ENCODE measurements around the gene MAPK12. TPM values are rescaled to one million over a fixed set of nuclear protein-coding genes. Genes with fewer than 3 reads are reported as not detected.
A peak's percentile ranks its signal among the peaks of the same experiment; 100 is the strongest.

The MAPK12 gene
- total RNA-seq, 1 experiment from 2014 or later: 86.7 TPM

DNA sequence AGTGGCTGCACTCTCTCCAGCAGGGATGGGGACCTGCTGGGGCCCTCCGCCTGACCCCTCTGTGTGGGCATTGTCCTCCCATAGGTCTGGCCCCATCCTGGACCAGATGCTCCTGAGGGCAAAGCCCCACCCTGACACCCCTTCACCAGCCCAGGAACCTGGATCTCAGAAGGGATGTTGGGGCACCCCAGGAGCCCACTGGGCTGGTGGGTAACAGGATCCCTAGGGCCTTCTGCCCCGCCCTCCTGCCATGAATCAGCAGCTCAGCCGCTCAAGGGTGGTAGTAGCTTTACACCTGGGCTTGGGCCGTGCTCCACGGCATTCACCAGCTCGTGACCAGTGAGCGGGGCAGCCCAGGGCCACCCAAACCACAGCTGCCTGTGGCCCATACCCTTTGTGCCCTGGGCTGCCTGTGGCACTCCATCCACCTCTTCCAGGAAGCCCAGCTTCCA, 1.0 kb upstream of the MAPK12 start:
- DNase-seq (ENCODE audit: low read depth, low spot score) (no peak), ATAC-seq (peak; percentile 60)
- Histone ChIP-seq H3K9me3 (ENCODE audit: control insufficient read depth in 1 of 2, insufficient read depth in 1 of 2, low read depth in 1 of 2, low read length in 2 of 2) (no peaks in the 10 kb centered on the region), H3K36me3 (ENCODE audit: control insufficient read depth in 1 of 2, insufficient read depth in 2 of 2, low read length in 2 of 2) (peaks cover 0 to 1% of the 10 kb centered on the region in 2 experiments; a peak in 1 of 4 replicates), H3K4me1 (ENCODE audit: control insufficient read depth in 1 of 2, insufficient read depth in 2 of 2, low read length in 2 of 2) (peaks cover 19 to 32% of the 10 kb centered on the region in 2 experiments), H3K4me3 (replicated peaks in 1 of 2; ENCODE audit: low read depth in 1 of 2, low read length in 2 of 2) (peak overlapping the region; percentile 28 to 90), H3K79me2 (ENCODE audit: insufficient read depth, low read length) (peaks cover 28% of the 10 kb centered on the region), H4K20me1 (ENCODE audit: insufficient read depth) (no peaks in the 10 kb centered on the region), H3K9ac (ENCODE audit: low read length) (peak overlapping the region; percentile 94), H3K4me2 (ENCODE audit: low read length) (peak overlapping the region; percentile 95), H3K9me2 (ENCODE audit: insufficient read depth) (no peaks in the 10 kb centered on the region), H3K27me3 (ENCODE audit: insufficient read depth, low read length) (no peaks in the 10 kb centered on the region), H2AFZ (ENCODE audit: low read depth, low read length, poor library complexity, severe bottlenecking) (no peak overlapping the region), H3K27ac (ENCODE audit: low read depth, low read length) (peak overlapping the region; percentile 83)
- ChIA-PET CTCF (interaction anchor here (0.8 to 1.4 kb wide), 2 partner anchors 11 to 80 kb away, joined by 4 to 7 read pairs; partner anchors contain the start of gene HDAC10), RAD21 (ENCODE audit: low non-redundant PET in 1 of 2, low total read pairs in 2 of 2, uncharacterized antibody in 2 of 2, unreplicated experiment in 2 of 2) (interaction anchor here in 1 of 2 experiments (1.5 kb wide), 1 partner anchor 80 kb away, joined by 4 read pairs; no protein-coding TSS in a partner anchor), POLR2A (interaction anchor here (0.6 to 1.2 kb wide), 2 partner anchors 9 to 10 kb away, joined by 4 read pairs; no protein-coding TSS in a partner anchor)
- TF ChIP-seq JUND (IDR thresholded peaks at IDR 0.05) (no peak), POLR2A (IDR thresholded peaks at IDR 0.05; ENCODE audit: borderline replicate concordance, extremely low read depth, insufficient read depth, insufficient read length) (no peak), ZFX (IDR thresholded peaks at IDR 0.05) (0 out of 2 replicates have a peak, but pooled peaks have one; percentile 31), EZH2 (IDR thresholded peaks at IDR 0.05) (no peak), YY1 (IDR thresholded peaks at IDR 0.05; ENCODE audit: extremely low read depth, insufficient replicate concordance, low read depth, low read length) (no peak), POLR2AphosphoS5 (IDR thresholded peaks at IDR 0.05; ENCODE audit: low read depth, low read length) (peak; percentile 48; the same call in 1 of the 2 replicates)
- TF ChIP-seq, protein P1, sequence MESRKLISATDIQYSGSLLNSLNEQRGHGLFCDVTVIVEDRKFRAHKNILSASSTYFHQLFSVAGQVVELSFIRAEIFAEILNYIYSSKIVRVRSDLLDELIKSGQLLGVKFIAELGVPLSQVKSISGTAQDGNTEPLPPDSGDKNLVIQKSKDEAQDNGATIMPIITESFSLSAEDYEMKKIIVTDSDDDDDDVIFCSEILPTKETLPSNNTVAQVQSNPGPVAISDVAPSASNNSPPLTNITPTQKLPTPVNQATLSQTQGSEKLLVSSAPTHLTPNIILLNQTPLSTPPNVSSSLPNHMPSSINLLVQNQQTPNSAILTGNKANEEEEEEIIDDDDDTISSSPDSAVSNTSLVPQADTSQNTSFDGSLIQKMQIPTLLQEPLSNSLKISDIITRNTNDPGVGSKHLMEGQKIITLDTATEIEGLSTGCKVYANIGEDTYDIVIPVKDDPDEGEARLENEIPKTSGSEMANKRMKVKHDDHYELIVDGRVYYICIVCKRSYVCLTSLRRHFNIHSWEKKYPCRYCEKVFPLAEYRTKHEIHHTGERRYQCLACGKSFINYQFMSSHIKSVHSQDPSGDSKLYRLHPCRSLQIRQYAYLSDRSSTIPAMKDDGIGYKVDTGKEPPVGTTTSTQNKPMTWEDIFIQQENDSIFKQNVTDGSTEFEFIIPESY (IDR thresholded peaks at IDR 0.05; ENCODE audit: extremely low read depth, insufficient replicate concordance, low read length): no peak
- TF ChIP-seq, protein P2, sequence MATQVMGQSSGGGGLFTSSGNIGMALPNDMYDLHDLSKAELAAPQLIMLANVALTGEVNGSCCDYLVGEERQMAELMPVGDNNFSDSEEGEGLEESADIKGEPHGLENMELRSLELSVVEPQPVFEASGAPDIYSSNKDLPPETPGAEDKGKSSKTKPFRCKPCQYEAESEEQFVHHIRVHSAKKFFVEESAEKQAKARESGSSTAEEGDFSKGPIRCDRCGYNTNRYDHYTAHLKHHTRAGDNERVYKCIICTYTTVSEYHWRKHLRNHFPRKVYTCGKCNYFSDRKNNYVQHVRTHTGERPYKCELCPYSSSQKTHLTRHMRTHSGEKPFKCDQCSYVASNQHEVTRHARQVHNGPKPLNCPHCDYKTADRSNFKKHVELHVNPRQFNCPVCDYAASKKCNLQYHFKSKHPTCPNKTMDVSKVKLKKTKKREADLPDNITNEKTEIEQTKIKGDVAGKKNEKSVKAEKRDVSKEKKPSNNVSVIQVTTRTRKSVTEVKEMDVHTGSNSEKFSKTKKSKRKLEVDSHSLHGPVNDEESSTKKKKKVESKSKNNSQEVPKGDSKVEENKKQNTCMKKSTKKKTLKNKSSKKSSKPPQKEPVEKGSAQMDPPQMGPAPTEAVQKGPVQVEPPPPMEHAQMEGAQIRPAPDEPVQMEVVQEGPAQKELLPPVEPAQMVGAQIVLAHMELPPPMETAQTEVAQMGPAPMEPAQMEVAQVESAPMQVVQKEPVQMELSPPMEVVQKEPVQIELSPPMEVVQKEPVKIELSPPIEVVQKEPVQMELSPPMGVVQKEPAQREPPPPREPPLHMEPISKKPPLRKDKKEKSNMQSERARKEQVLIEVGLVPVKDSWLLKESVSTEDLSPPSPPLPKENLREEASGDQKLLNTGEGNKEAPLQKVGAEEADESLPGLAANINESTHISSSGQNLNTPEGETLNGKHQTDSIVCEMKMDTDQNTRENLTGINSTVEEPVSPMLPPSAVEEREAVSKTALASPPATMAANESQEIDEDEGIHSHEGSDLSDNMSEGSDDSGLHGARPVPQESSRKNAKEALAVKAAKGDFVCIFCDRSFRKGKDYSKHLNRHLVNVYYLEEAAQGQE (IDR thresholded peaks at IDR 0.05; ENCODE audit: low read depth): no peak
- intact Hi-C loops (cut with micrococcal nuclease): no loop called here
- no TSS peak for BruUV-seq (replicated peaks)
